Erythroblast (primary cell): ENCODE data around the gene PRKAR1B.

ENCODE experiments used
- DNase-seq, 2 experiments: peaks; one replicate each; lab custom pipeline; 2025; lab: John Stamatoyannopoulos, UW
- GATA1 ChIP-seq: IDR thresholded peaks from 2 replicates; pipeline ENCODE4 v1.6.1; 2011; ENCODE audit warnings: low read depth, mild to moderate bottlenecking, control low read depth, low read length, moderate library complexity
- POLR2A ChIP-seq: IDR thresholded peaks from 2 replicates; pipeline ENCODE4 v1.6.1; 2011; ENCODE audit warnings: mild to moderate bottlenecking, low read length

PRKAR1B gene

DNA sequence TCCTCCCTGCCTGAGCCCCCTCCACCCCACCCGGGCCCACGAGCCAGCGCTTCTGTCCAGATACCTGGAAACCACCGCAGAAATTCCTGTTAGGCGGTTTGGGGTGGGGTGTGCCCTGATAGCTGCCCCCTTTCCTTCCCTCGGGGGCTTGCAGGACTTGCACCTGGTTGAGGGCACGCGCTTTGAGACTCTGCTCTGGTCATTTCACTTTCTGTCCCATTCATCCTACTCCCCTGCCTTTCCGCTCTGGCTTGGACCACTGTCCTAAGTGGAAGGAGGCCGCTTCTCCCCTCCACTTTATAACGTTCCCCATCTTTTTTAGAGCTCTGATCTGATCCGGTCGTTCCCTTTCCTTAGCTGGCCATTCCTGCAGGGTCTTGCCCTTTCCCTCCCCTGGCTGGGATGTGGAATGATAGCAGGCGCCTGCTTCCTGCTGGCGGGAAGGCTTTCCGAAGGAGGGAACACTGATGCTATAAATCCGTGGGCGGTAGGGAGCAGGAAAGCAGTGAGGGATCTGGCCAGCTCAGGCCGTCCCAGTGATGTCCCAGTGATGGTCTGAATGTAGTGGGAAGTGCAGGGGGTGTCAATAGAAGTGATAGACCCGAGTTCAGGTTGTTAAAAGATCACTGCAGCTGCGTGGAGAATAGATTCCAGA is 852 bp upstream of the PRKAR1B start:
- no peak for DNase-seq
- no peak for TF ChIP-seq POLR2A
- no peak for TF ChIP-seq GATA1

DNA sequence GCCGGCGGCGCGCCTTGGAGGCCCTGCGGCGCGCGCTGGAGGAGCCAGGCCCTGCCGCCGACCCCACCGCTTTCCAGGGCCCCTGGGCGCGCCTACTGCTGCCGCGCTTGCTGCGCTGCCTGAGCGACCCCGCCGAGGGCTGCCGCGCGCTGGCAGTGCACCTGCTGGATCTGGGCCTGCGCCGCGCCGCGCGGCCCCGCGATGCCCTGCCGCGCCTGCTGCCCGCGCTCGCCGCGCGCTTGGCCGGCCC is 302 bp downstream of the PRKAR1B start:
- no peak for TF ChIP-seq GATA1
- TF ChIP-seq POLR2A = no peak
- DNase-seq = no peak

DNA sequence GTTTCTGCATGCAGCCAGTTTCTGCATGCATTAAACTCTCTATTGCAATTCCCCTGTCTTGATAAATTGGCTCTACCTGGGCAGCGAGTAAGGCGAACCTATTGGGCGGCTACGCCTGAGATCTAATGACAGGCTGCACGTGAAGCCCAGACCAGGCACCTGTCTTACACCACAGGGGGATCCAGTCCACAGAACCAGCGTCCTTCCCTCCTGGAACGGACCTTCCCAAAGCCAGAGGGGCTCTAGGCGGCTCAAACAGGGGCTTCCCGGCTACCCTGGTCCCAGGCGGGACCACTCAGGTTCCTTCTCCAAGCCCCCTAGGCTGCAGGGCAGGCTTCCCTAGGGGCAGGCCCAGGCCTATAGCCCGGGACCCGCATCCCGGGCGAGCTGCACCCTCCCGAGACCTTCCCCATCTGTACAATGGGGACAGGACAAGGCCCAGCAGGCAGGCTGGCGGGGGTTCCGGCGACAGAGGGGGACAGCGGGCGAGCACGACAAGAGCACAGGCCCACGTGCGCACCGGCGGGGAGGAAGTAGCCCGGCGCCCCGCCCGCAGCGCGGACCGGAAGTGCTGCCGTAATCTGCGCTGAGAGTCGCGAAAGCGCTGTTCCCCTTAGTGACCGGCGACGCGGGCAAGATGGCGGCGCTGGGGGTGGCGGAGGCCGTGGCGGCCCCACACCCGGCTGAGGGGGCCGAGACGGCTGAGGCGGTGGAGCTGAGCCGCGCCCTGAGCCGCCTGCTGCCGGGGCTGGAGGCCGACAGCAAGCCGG is 812 bp downstream of the PRKAR1B start, which contains the start of gene DNAAF5:
Gene DNAAF5 (plus strand): TSS at position 616 of the 770 bp plus-strand sequence. CDS start 22 bp downstream, at position 638.
- peak; percentile 92 to 94 for DNase-seq
- TF ChIP-seq POLR2A (peak; percentile 54), GATA1 (no peak)

DNA sequence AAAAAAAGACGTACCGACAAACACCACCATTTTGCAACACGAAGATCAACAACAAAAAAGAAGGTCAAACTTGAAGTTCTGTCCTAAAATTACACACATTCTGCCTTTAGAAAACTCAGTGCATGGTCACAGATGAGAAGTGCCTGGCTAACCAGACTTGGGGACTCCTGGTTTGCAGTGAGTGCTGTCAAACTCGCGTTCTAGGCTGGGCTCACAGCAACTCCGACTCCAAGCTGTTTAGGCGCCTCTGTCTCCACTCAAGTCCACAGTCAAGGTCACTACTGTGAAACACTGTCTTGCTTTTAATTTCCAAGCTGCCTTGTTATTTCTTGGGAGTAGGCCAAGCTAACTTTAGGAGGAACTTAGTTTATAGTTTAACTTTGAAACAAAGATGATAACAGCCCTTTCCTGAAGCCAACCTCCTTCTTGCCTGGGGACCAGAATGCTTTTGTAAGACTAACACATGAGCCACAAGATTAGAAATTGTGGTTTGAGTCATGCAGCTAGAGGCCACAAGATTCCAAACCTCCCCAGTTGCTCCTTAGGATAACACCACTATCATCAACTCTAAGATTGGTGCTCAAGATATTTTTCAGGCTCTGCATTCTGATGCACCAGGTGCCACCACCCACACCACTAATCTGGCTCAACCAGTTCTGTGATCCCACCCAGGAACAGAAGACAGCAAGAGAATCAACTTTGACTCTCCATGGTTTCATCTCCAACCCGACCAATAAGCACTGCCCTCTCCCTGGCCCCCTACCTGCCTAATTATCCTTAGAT is 1.7 kb downstream of the PRKAR1B start:
- DNase-seq = peak; percentile 70 to 92
- TF ChIP-seq POLR2A = no peak

DNA sequence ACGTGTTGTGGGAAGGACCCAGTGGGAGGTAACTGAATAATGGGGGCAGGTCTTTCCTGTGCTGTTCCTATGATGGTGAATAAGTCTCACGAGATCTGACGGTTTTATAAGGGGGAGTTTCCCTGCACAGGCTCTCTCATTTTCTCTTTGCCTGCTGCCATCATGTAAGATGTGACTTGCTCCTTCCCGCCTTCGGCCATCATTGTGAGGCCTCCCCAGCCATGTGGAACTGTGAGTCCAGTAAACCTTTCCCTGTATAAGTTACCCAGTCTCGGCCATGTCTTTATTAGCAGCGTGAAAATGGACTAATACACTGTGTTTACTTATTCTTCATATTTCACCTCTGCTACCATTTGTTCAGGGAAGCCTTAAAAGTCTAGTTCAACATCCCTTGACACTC is 2.8 kb downstream of the PRKAR1B start:
- no peak for TF ChIP-seq POLR2A
- TF ChIP-seq GATA1 = no peak
- no peak for DNase-seq

DNA sequence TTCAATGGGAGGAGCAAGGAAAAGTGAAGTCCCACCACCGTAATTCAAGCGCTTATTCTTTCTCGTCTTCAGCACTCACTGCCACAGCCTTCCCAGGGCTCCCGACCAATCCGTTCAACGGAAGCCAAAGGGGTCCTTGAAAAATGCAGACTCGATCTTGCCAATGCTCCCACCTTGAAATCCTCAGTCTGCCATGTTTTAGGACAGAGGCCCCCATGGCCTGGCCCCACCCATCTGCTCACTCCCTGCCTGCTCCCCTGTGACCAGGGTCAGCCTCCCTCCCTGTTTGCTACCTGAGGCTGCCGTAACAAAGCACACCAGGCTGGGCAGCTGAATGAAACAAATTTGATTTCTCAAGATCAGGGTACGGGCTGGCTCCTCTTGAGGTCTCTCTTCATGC is 3.5 kb downstream of the PRKAR1B start:
- DNase-seq = no peak
- TF ChIP-seq GATA1 (no peak), POLR2A (no peak)

DNA sequence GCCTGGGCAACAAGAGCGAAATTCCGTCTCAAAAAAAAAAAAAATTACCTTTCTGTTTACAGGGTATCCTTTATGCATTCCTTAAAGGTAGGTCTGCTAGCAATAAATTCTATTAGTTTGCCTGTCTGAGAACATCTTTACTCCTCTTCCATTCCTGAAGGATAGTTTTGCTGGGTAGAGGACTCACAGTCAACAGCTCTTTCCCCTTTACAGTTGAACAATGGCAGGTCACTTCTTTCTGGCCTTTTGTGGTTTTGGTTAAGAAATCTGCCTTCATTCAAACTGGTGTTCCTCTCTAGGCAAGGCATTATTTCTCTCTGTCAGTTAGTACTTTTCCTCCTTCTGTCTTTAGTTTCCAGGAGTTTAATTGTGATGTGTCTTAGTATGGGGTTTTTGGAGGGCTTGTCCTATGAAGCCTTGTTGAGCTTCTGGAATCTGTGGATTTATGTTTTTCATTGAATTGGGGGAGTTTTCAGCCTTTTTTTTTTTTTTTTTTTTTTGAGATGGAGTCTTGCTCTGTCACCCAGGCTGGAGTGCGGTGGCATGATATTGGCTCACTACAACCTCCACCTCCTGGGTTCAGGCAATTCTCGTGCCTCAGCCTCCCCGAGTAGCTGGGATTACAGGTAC is 5.3 kb downstream of the PRKAR1B start:
- no peak for DNase-seq
- TF ChIP-seq POLR2A = no peak

DNA sequence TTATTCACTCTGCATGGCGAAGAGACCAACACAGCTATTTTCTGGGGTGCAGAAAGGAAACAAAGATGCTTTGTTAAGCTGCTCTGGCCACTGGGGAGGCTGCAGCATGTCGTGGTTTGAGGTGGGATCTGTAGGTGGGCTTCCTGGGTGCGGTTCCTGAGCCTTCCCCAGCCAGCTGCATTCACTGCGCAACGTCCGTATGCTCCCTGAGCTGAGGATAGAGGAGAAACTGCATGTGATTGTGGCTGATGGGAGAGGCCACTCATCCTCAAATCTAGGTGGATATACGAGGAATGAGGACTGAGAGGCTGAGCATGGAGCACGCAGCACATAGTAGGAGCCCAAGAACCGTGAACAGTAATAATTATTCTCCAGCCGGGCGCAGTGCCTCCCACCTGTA is 10.4 kb downstream of the PRKAR1B start:
- DNase-seq = no peak
- no peak for TF ChIP-seq GATA1

DNA sequence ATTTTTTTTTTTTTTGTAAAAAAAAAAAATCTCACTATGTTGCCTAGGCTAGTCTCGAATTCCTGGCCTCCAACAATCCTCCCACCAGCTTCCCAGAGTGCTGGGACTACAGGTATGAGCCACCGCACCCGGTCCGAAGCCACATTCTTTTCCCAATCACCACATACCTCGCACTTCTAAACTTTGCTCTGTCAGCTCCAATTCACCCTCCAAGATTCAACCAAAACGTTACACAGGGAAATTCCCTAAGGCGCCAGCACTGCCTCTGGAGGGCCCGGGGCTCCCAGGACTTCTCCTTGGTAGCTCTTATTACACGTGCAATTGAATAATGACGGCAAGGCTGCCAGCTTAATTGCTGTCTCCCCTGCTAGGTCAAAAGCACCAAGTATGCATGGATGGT is 10.9 kb downstream of the PRKAR1B start:
- DNase-seq = no peak
- TF ChIP-seq POLR2A (no peak), GATA1 (no peak)

DNA sequence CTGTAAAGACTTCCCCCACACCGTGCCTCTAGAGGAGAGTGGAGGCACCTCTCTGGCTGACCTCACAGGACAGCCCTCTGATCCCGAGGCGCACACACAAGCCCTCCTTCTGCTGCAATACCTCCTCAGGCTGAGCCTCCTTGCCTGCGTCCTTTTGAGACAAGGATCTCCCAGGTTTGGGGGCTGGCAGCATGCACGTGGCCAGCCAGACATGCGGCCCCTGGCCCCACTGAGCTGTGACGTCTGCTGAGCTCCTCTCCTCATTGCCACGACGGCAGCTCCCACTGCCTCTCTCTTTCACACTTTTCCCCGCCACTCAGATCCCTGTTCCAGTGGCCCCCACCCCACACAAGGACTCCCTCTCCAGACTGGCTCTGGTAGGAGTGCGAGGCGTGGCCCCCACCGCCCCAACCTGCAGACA is 12.8 kb downstream of the PRKAR1B start:
- TF ChIP-seq GATA1 (no peak), POLR2A (no peak)
- no peak for DNase-seq

DNA sequence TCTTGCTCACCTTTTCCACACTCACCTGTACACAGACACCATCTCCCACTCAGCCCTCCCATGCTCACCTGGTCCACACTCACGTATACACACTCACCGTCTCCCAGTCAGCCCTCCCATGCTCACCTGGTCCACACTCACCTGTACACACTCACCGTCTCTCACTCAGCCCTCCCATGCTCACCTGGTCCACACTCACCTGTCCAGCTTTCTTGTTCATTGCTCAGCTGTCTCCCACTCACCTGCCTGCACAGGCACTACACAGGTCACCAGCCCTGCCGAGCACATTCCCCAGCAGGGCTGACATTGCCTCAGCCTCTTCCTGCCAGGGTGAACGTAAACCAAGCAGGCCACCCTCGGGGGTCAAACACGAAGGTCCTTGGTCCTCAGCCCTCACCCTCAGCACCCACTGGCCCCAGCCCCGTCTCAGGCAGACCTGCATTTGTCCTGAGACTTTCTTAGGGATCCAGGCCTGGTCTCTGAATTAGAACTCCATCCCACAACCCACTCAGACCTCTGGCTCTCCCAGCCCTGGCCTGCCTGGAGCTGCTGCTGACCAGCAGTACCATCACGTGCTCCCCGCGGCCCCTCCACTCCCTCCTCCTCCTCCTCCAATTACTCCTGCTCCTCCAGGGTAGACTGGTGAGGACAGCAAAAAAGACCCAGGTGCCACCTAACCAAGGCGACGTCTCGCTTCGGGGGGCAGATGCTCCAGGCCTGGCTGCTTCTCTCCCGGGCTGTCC is 13.4 kb downstream of the PRKAR1B start:
- DNase-seq = no peak
- TF ChIP-seq POLR2A (no peak), GATA1 (no peak)

DNA sequence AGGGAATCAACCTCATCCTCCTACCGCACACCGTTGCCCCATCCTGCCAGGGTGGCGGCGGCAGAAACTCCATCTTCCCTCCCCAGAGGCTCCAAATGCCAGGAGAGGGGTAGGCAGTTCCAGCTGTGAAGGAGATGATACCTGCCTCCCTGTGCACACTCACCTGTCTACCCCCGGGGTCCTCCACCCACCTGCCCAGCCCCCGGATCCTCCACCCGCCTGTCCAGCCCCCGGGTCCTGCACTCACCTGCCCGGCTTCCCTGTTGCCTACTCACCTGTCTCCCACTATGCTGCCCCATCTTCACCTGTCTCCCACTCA is 14.0 kb downstream of the PRKAR1B start:
- DNase-seq = no peak
- TF ChIP-seq GATA1 (no peak), POLR2A (no peak)

DNA sequence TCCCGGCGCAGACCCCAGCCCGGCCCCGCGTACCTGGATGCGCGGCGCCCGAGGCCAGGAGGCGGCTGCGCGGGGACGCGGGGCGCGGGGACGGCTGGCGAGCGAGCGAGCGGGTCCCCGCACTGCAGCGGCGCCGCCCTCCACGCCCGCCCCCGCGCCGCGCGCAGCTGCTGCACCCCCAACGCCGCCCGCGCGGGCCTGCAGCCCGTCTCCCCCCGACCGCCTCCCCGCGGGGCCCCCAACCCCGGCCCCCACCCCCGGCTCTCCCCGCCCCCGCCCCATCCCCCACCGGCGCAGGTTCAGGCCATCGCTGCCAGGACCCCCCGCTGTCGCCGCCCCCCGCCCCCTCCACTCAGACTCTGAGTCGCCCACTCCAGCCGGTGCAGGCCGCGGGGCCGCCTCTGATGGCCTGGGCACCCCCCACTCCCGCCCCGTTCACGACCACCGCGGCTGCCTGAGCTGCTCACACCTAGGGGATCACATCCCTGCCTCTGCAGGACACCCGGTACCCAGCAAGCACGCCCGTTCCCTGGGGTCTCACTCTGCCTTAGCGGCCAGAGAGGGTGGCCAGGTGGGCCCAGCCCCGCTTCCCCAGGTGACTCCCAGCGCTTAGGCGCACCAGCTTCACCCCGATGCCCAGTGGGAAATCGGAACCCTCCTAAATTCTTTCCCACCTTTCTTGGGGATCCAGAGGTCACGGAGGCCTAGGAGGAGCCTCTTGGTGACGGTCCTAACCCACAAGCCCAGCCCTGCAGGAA is 14.5 kb downstream of the PRKAR1B start:
- DNase-seq = peak; percentile 41 to 43
- no peak for TF ChIP-seq GATA1
- no peak for TF ChIP-seq POLR2A
